ENCODE data around the gene POTEG. TPM values are rescaled to one million over a fixed set of nuclear protein-coding genes. Genes with fewer than 3 reads are reported as not detected.
A peak's percentile ranks its signal among the peaks of the same experiment; 100 is the strongest.
"Not testable (repeated sequence)": the region's sequence is repeated elsewhere in the genome, so short reads cannot be mapped to it uniquely, and the experiment has no call there.

POTEG gene
- total RNA-seq (not detected), polyA plus RNA-seq (not detected)

DNA sequence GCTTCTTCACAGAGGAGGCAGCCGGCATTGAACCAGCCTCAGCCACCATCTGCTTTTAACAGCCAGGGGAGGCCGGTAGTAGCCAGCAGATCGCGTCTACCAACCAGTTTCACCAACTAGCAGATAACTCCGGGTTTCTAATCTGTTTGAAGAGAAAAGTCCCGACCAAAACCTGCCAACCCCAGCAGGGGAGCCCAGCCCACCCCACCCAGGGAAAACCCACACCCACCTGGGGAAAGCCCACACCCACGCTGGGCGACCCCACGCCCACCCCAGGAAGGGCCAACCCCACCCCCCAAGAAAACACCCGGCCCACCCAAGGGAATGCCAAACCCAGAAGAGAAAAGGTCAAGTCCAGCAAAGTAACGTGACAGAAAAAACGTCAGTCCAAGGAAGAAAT lies at the start of gene POTEG:
TSS of gene POTEG (minus strand) at position 101 of the 400 bp plus-strand sequence. CDS start at position 49, 52 bp downstream.
- 57% methylated on average over 2 of the region's 12 CpGs; no CpG with 5 or more reads in 1 of the 2 donors for WGBS, 2 donors
- H3K9me3 ChIP-seq; H3K27ac ChIP-seq; H3K36me3 ChIP-seq; H3K27me3 ChIP-seq; FAIRE-seq; DNase-seq; ATAC-seq; intact Hi-C loops (cut with DNase I); H3K4me1 ChIP-seq; H3K4me3 ChIP-seq: not testable (repeated sequence)

DNA sequence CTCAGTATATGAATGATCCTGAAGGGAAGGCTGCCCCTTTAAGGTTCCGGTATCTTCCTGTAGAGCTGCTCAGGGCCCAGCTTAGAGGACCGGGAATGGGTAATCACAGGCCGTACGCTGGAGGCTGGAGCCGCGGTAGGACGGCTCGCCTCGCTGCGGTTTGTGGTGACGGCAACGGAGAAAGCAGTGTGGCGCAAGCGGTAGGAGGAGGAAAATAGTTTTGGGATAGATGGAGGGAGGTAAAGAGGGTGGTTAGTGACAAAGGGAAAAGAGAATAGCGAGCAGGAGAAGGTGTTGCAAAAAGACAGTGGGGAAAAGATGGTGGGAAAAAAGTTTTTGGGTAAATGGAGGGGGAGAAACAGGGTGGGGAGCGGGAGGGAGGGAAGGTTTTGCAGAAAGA lies 48.0 kb upstream of the POTEG start:
- 84% methylated on average over 12 of the region's 16 CpGs; no CpG with 5 or more reads in 1 of the 2 donors for WGBS, 2 donors
- H3K36me3 ChIP-seq; H3K4me1 ChIP-seq; FAIRE-seq; ATAC-seq; H3K9me3 ChIP-seq; H3K27me3 ChIP-seq; intact Hi-C loops (cut with DNase I); H3K4me3 ChIP-seq; H3K27ac ChIP-seq: not testable (repeated sequence)
- DNase-seq = peak in 1 of 6 donors; percentile 2

DNA sequence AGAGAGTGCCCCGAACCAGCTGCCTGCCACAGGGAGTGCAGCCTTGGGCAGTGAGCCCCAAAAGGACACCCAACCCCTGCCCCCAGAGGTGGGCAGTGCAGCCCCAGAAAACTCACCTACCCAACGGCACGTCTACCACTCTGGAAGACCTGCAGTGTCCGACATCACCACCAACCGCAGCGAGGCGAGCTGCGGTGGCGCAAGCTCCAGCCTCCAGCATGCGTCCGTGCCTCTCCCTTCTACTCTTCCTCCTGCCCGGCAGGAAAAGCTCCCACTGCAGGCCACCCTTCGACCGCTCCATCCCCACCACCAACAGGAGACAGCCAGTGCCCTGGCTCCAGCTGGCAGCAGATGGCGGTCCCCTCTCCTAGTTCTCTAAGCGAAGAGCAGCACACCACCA lies 47.3 kb upstream of the POTEG start:
- 33 to 72% methylated on average over 1 to 5 of the region's 16 CpGs for WGBS, 2 donors
- H3K9me3 ChIP-seq; intact Hi-C loops (cut with DNase I); ATAC-seq; H3K4me3 ChIP-seq; H3K36me3 ChIP-seq; H3K4me1 ChIP-seq; H3K27ac ChIP-seq; H3K27me3 ChIP-seq; FAIRE-seq: not testable (repeated sequence)
- peak in 1 of 6 donors; percentile 23 for DNase-seq

DNA sequence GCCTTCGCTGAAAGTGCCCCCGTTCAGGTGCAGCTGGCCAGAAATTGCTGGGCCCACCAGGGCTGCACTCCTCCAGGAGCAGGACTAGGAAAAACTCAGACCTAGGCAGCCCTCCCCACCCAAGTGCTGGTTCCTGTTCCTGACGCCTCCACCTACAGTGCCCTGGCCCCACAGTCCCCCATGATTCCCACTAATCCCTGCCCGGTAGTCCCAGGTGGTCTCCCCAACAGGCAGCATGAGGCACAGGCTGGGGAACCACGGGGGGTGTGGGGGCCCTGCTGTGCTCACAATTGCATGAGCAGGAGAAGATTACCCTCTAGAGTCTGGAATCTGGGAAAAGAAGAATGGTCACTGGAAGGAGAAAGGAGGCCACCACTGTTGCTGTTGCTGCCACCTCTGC lies 46.4 kb upstream of the POTEG start:
- DNase-seq; H3K4me1 ChIP-seq; H3K36me3 ChIP-seq; FAIRE-seq; H3K27ac ChIP-seq; H3K4me3 ChIP-seq; H3K9me3 ChIP-seq; intact Hi-C loops (cut with DNase I); H3K27me3 ChIP-seq: not testable (repeated sequence)
- peak in 1 of 4 donors; percentile 19 for ATAC-seq
- 57 to 92% methylated on average over 2 of the region's 5 CpGs for WGBS, 2 donors

DNA sequence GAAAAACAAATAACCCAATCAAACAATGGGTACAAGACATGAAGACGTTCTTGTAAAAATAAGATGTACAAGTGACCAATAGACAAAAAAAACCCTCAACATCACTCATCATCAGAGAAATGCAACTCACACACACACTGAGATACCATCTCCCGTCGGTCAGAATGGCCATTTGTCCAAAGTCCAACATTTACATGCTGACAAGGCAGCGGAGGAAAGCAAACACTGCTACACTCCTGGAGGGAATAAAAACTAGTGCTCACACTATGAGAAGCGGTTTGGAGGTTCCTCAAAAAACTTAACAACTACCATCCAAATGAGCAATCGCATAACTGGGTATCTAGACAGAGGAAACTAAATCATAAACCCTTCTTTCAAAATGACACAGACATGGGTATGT lies 11.6 kb upstream of the POTEG start:
- DNase-seq; H3K27me3 ChIP-seq; intact Hi-C loops (cut with DNase I); H3K27ac ChIP-seq; H3K4me3 ChIP-seq; H3K4me1 ChIP-seq; H3K36me3 ChIP-seq; ATAC-seq; FAIRE-seq; H3K9me3 ChIP-seq: not testable (repeated sequence)
- WGBS, 2 donors = 37 to 45% methylated on average over 4 to 6 of the region's 6 CpGs

DNA sequence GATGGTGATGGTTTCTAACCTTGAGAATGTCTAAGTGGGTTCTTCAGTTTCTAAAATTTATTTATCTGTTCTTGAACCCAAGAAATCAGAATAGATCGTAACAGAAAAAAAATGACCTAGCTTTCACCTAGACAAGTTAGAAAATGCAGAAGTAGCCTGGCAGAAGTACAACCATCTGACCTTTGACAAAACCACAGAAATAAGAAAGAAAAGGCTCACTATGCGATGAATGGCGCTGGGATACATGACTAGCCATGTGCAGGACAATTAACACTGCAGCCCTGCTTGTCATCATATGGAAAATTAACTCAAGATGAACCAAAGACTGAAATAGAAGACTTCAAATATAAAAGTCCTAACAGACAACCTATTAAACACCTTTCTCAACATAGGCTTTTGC lies 5.7 kb upstream of the POTEG start:
- intact Hi-C loops (cut with DNase I); H3K27me3 ChIP-seq; H3K36me3 ChIP-seq; H3K4me1 ChIP-seq; FAIRE-seq; ATAC-seq; DNase-seq; H3K4me3 ChIP-seq; H3K9me3 ChIP-seq; H3K27ac ChIP-seq: not testable (repeated sequence)
- WGBS, 2 donors = 46 to 79% methylated on average over 2 of the region's 3 CpGs

DNA sequence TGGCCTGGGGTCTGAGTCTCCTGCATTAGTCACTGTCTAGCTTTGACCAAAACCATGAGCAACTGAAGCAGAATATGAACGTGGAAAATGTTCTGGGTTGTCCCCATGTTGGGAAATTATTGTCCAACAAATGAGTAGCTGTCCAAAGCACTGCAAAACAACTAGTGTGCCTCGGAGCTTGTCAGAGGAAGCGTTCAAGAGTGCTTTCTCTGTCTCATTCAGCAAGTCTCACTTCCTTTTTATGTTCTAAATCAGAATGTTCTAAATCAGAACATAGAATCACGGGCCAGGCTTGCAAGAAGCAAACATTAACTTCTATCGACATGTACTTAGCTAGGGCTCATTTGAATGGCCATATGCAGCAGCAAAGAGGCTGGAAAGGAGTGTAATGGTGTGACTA lies 5.1 kb upstream of the POTEG start:
- not testable (repeated sequence) for ATAC-seq

DNA sequence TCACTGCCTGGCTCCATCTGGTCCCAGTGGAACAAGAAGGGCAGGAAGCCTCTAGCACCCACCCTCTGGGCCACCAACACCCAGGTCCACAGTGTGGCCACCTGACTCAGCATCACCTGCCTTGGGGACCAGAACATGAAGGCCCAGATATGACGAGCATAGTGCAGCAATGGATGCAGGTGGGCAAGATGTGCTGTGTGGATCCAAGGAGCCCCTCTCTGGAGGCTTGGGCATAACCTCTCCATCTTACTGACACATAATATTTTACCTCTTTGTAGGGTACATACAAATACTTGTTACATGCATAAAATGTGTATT lies 2.9 kb upstream of the POTEG start:
- H3K4me3 ChIP-seq; H3K36me3 ChIP-seq; intact Hi-C loops (cut with DNase I); H3K9me3 ChIP-seq; FAIRE-seq; H3K4me1 ChIP-seq; H3K27ac ChIP-seq; H3K27me3 ChIP-seq; DNase-seq: not testable (repeated sequence)
- ATAC-seq = peak in 1 of 4 donors; percentile 18
- 23 to 67% methylated on average over 1 of the region's 1 CpG for WGBS, 2 donors

More for the DNA sequence above, 5.1 kb upstream of the POTEG start:
- H3K27me3 ChIP-seq; intact Hi-C loops (cut with DNase I); DNase-seq; H3K27ac ChIP-seq; H3K9me3 ChIP-seq; H3K4me1 ChIP-seq; H3K4me3 ChIP-seq; H3K36me3 ChIP-seq; FAIRE-seq: not testable (repeated sequence)
- WGBS, 2 donors = 4 to 12% methylated on average over 3 of the region's 5 CpGs

DNA sequence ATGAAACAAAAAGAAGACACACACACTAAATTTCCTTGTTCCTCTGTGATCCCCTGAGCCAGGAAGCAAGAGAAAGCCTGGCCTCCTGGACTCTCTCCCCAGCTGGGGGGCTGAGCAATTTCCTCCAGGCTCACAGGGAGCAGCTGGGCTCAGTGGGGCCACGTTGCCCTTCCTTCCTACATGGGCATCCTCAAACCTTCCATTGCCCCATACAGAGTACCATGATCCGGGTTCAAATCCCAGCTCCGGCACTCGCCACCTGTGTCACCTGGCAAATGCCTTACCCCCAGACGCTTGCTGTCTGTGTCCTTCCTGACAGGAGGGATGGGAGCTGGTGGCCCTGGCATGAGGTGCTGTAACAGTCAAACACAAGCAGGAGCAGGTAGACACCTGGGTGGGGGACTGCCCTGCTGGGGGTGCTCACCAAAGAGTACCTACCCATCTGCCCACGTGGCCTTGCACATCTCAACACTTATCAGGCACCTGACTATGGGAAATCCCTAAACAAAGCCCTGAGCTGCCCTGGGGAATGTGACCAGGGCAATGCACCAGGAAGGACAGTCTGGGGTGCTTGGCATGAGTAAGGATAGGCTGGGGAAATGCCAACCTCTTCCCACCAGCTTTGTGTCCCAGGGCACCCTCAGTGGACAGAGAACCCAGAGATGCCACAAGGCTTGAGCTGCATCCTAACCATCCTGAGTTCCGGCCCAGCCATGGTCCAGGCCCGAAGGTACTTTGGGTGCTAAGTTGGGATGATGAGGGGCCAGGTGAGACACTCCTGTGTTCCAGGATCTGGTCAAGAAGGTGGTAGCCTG lies 2.4 kb upstream of the POTEG start:
- peak in 1 of 4 donors; percentile 34 for ATAC-seq

DNA sequence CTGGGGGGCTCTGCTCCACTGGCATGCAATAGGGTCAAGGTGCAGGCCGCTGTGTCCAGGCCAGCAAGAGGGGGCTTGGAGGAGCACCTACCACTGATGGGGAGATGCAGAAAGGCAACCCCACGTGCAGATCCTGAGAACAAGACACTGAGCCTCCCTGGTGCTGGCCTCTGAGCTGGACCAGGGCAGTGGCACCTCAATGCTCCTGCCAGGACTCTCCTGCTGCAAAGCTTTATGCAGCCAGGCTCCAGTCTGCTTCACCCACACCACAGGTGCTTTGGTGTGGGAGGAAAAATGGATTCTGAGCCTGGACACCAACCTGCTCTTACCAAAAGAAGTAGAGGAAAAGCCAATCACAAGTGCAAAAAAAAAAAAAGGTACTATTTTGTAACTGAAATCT lies 1.7 kb upstream of the POTEG start:
- H3K9me3 ChIP-seq; H3K27ac ChIP-seq; intact Hi-C loops (cut with DNase I); H3K4me3 ChIP-seq; H3K36me3 ChIP-seq; DNase-seq; H3K4me1 ChIP-seq; FAIRE-seq; H3K27me3 ChIP-seq: not testable (repeated sequence)
- peak in 1 of 4 donors; percentile 26 for ATAC-seq
- WGBS, 2 donors = no CpG with 5 or more reads among the region's 2 CpGs

More for the DNA sequence above, 2.4 kb upstream of the POTEG start:
- H3K27me3 ChIP-seq; H3K36me3 ChIP-seq; DNase-seq; H3K9me3 ChIP-seq; intact Hi-C loops (cut with DNase I); H3K4me1 ChIP-seq; H3K27ac ChIP-seq; FAIRE-seq; H3K4me3 ChIP-seq: not testable (repeated sequence)
- 56% methylated on average over 2 of the region's 8 CpGs; no CpG with 5 or more reads in 1 of the 2 donors for WGBS, 2 donors

DNA sequence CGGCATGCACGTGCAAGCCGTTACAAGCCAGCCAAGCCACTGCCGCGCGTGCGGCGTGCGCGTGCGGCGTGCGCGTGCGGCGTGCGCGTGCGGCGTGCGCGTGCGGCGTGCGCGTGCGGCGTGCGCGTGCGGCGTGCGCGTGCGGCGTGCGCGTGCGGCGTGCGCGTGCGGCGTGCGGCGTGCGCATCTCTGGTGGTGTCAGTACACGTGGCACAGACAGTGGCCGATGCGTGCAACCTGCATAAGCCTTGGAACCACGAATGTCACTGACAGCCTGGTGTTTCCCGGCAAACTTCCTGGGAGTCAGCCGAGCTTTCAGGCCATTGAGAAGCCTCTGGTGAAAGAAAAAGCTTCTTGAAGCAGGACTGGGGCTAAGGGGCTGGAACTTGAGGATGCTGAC lies 750 bp upstream of the POTEG start:
- intact Hi-C loops (cut with DNase I); H3K36me3 ChIP-seq; H3K9me3 ChIP-seq; H3K4me3 ChIP-seq; ATAC-seq; H3K27me3 ChIP-seq; FAIRE-seq; H3K27ac ChIP-seq; H3K4me1 ChIP-seq: not testable (repeated sequence)
- WGBS, 2 donors = 86 to 88% methylated on average over 36 to 53 of the region's 53 CpGs
- peak in 1 of 6 donors; percentile 56 for DNase-seq

DNA sequence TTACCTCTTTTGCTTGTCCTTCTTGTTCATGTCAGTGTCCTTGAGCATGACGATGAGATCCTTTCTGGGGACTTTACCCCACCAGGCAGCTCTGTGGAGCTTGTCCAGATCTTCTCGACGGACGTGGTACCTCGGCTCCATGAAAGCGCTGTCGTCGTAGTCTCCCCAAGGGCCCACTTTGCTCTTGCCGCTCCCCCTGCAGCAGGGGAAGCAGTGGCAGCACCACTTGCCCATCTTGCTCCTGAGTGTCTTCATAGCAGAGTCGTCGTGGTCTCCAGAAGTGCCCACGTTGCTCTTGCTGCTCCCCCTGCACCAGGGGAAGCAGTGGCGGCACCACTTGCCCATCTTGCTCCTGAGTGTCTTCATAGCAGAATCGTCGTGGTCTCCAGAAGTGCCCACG lies 376 bp downstream of the POTEG start:
- H3K27ac ChIP-seq; H3K27me3 ChIP-seq; H3K36me3 ChIP-seq; H3K9me3 ChIP-seq; FAIRE-seq; intact Hi-C loops (cut with DNase I); ATAC-seq; H3K4me1 ChIP-seq; H3K4me3 ChIP-seq: not testable (repeated sequence)
- 62 to 68% methylated on average over 5 to 7 of the region's 16 CpGs for WGBS, 2 donors
- peak in 2 of 6 donors; percentile 39 to 68 for DNase-seq
